Measurements from ENCODE around the gene ACY1. TPM values are rescaled to one million over a fixed set of nuclear protein-coding genes. Genes with fewer than 3 reads are reported as not detected.
A peak's percentile ranks its signal among the peaks of the same experiment; 100 is the strongest.

The ACY1 gene
- total and polyA plus RNA-seq, 2 of the 13 experiments (the other 11 are each of a cell fraction or from before 2014, with no cell fraction given), result 113 to 162 TPM

GRCh38 chr3:51967384-51968169 is 15.8 kb upstream of the ACY1 start, which contains the start of gene PCBP4 (continued):
- TF ChIP-seq, protein P1, sequence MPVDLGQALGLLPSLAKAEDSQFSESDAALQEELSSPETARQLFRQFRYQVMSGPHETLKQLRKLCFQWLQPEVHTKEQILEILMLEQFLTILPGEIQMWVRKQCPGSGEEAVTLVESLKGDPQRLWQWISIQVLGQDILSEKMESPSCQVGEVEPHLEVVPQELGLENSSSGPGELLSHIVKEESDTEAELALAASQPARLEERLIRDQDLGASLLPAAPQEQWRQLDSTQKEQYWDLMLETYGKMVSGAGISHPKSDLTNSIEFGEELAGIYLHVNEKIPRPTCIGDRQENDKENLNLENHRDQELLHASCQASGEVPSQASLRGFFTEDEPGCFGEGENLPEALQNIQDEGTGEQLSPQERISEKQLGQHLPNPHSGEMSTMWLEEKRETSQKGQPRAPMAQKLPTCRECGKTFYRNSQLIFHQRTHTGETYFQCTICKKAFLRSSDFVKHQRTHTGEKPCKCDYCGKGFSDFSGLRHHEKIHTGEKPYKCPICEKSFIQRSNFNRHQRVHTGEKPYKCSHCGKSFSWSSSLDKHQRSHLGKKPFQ (CRISPR knock-in tag; IDR thresholded peaks at IDR 0.05; ENCODE audit: insufficient replicate concordance), result no peak
- TF ChIP-seq REPIN1 (CRISPR knock-in tag; IDR thresholded peaks at IDR 0.05; ENCODE audit: borderline replicate concordance, low read depth) (no peak; the same call in 1 of the 2 replicates), KLF9 (CRISPR knock-in tag; IDR thresholded peaks at IDR 0.05; ENCODE audit: low read depth) (no peak), ZNF746 (CRISPR knock-in tag; IDR thresholded peaks at IDR 0.05) (no peak), BORCS8-MEF2B (CRISPR knock-in tag; IDR thresholded peaks at IDR 0.05) (0 out of 2 replicates have a peak, but pooled peaks have one; percentile 36), ZBTB33 (CRISPR knock-in tag; IDR thresholded peaks at IDR 0.05) (no peak; the same call in 1 of the 2 replicates), GPN1 (CRISPR knock-in tag; IDR thresholded peaks at IDR 0.05; ENCODE audit: borderline replicate concordance) (no peak), POLR2A (IDR thresholded peaks at IDR 0.05; ENCODE audit: insufficient read depth in 1 of 2, low read depth in 2 of 2, low read length in 2 of 2) (peak in 1 of 2 experiments; percentile 41; a peak in 1 of 4 replicates), ZSCAN12 (CRISPR knock-in tag; IDR thresholded peaks at IDR 0.05) (no peak), TRIM24 (CRISPR knock-in tag; IDR thresholded peaks at IDR 0.05) (0 out of 2 replicates have a peak, but pooled peaks have one; percentile 35), ARID2 (CRISPR knock-in tag; IDR thresholded peaks at IDR 0.05; ENCODE audit: borderline replicate concordance) (no peak), ZNF773 (CRISPR knock-in tag; IDR thresholded peaks at IDR 0.05; ENCODE audit: borderline replicate concordance) (0 out of 2 replicates have a peak, but pooled peaks have one; percentile 41), ZNF580 (CRISPR knock-in tag; IDR thresholded peaks at IDR 0.05; ENCODE audit: borderline replicate concordance, low read depth) (0 out of 2 replicates have a peak, but pooled peaks have one; percentile 48), CHCHD3 (CRISPR knock-in tag; IDR thresholded peaks at IDR 0.05) (no peak), ZNF510 (CRISPR knock-in tag; IDR thresholded peaks at IDR 0.05; ENCODE audit: low read depth) (no peak), ZIK1 (CRISPR knock-in tag; IDR thresholded peaks at IDR 0.05; ENCODE audit: borderline replicate concordance, low read depth) (0 out of 2 replicates have a peak, but pooled peaks have one; percentile 5), HOXD1 (CRISPR knock-in tag; IDR thresholded peaks at IDR 0.05) (no peak)
- TF ChIP-seq, protein P2, sequence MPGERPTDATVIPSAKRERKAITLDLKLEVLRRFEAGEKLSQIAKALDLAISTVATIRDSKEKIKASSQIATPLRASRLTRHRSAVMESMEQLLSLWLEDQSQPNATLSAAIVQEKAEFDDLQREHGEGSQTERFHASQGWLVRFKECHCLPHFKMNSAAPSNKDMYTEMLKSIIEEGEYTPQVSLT (CRISPR knock-in tag; IDR thresholded peaks at IDR 0.05; ENCODE audit: borderline replicate concordance, low read depth), result no peak
- TF ChIP-seq, protein P3, sequence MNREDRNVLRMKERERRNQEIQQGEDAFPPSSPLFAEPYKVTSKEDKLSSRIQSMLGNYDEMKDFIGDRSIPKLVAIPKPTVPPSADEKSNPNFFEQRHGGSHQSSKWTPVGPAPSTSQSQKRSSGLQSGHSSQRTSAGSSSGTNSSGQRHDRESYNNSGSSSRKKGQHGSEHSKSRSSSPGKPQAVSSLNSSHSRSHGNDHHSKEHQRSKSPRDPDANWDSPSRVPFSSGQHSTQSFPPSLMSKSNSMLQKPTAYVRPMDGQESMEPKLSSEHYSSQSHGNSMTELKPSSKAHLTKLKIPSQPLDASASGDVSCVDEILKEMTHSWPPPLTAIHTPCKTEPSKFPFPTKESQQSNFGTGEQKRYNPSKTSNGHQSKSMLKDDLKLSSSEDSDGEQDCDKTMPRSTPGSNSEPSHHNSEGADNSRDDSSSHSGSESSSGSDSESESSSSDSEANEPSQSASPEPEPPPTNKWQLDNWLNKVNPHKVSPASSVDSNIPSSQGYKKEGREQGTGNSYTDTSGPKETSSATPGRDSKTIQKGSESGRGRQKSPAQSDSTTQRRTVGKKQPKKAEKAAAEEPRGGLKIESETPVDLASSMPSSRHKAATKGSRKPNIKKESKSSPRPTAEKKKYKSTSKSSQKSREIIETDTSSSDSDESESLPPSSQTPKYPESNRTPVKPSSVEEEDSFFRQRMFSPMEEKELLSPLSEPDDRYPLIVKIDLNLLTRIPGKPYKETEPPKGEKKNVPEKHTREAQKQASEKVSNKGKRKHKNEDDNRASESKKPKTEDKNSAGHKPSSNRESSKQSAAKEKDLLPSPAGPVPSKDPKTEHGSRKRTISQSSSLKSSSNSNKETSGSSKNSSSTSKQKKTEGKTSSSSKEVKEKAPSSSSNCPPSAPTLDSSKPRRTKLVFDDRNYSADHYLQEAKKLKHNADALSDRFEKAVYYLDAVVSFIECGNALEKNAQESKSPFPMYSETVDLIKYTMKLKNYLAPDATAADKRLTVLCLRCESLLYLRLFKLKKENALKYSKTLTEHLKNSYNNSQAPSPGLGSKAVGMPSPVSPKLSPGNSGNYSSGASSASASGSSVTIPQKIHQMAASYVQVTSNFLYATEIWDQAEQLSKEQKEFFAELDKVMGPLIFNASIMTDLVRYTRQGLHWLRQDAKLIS (CRISPR knock-in tag; IDR thresholded peaks at IDR 0.05), result no peak; the same call in 1 of the 2 replicates

Data from HepG2 (cell line).